GM18868 (cell line): Measurements from ENCODE around the gene HYAL3.

ENCODE experiments used
- ATAC-seq: cut with Tn5 transposase; IDR thresholded peaks from one replicate; pipeline ENCODE4 v1.9.1; 2021; ENCODE audit warnings: mild to moderate bottlenecking, moderate library complexity; ENCODE audit not compliant: unreplicated experiment

The HYAL3 gene, protein sequence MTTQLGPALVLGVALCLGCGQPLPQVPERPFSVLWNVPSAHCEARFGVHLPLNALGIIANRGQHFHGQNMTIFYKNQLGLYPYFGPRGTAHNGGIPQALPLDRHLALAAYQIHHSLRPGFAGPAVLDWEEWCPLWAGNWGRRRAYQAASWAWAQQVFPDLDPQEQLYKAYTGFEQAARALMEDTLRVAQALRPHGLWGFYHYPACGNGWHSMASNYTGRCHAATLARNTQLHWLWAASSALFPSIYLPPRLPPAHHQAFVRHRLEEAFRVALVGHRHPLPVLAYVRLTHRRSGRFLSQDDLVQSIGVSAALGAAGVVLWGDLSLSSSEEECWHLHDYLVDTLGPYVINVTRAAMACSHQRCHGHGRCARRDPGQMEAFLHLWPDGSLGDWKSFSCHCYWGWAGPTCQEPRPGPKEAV

DNA sequence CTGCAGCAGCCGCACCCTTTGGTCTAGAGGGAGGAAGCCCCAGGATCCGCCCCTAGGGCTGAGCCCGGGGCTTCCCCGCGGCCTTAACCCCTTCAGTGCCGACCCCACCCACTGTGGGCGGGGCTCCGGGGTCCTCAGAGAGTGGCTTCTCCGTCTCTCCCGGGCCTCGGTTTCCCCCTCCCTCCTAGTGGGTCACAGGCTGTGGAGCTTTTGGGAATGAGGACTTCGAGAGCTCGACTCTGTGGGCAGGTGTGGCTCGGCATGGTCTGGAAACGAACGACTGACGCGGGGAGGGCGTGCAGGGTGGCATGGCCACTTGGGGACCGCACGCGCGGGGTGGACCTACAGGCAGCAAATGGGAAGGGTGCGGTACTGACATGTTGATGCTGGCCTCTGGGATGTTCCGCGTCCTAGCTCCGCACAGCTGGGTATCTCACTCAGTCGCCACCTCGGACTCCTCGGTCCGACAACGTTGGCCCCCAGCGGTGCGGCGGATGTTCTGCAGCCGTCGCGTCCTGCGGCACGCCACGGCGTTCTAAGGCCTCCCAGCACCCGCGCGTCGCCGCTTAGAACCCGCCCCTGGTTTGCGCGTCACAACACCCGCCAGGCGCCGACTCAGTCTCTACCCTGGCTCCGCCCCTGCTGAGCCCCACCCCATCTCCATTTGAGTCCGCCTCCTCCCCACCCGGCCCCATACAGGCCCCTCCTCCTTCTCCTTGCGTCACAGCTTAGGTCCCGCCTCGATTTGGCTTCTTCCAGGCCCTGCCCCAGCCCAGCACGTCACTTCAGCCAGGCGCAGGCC lies at the start of gene HYAL3, which contains the start of gene NAA80:
Gene HYAL3, minus strand, starts transcription at position 570 of the 802 bp plus-strand sequence. CDS start 3,803 bp downstream, outside the sequence.
Gene NAA80, minus strand, starts transcription at position 570 of the 802 bp plus-strand sequence. CDS start 1,942 bp downstream, outside the sequence.
- ATAC-seq: peak; percentile 85

DNA sequence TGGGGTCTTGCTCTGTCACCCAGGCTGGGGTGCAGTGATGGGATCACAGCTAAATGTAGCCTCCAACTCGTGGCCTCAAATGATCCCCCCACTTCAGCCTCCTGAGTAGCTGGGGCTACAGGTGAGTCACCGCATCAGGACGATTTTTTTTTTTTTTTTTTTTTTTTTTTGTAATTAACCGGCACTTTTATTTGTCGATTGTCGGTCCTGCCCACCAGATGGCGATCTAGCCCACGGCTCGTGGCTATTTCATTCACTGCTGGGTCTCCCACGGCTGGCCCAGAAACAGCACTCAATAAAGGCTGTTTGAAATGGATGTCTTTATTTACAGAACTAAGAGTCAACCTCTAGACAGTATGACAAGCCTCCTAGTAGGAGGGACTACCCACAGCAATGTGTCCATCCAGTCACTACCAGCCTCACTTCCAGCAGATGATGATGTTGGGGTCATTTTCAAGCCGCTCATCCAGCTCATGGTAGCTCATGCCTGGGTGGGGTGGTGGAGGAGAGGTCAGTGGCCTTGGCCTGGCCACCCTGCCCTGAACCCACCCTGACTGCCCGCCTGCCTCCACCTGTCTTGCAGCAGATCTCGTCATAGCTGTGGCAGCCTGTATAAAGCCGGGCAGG lies 48.1 kb upstream of the HYAL3 start:
- ATAC-seq: no peak

DNA sequence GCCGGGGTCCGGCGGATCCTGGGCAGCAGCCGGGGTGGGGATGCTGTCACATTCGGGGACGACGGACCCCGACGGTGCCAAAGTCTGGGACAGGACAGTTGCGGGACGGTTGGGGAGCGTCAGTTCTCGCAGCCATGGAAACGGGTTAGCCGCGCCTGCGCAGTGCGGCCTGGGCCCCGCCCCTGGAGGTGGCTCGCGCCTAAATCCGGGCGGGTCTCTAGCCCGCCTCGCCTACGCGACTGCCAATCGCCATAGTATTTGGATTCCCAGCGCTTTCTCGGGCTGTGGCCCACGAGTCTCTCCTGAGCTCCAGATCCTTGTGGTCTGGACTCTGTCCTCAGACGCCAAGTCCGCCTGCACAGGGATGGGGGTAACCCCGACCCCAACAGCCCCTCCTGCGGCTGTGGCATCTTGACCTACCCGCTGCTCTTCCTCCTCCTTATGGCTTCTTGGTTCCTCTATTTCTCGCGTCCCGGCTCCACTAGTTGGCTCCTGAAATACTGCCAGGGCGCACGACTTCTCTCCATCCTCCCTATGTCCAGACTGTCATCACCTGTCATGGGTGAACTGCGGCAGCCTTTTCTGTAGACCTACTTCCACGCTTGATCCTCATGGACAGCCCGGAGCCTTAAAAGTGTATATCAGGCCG lies 46.5 kb upstream of the HYAL3 start, which contains the start of gene ZMYND10:
Gene ZMYND10, minus strand, starts transcription at position 147 of the 649 bp plus-strand sequence. CDS start 153 bp downstream, outside the sequence.
- ATAC-seq: no peak

DNA sequence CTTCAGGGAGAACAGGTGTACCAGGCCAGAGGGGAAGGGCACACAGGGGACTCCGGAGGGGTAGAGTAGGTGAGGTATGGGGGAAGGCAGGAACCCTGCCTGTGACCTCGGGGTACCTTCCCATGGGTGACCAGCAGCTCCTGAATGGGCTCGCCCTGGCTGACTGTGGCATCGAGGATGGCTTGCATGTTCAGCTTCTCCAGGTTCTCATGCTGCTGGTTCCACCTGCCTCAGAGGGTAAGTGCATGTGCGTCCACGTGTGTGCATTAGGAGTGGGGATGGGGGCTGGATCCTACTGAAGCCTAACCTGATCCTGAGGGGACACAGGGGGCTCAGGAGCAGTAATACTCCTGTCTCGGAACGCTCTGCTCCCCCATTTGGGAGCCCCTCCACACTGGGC lies 45.8 kb upstream of the HYAL3 start:
- no peak for ATAC-seq

DNA sequence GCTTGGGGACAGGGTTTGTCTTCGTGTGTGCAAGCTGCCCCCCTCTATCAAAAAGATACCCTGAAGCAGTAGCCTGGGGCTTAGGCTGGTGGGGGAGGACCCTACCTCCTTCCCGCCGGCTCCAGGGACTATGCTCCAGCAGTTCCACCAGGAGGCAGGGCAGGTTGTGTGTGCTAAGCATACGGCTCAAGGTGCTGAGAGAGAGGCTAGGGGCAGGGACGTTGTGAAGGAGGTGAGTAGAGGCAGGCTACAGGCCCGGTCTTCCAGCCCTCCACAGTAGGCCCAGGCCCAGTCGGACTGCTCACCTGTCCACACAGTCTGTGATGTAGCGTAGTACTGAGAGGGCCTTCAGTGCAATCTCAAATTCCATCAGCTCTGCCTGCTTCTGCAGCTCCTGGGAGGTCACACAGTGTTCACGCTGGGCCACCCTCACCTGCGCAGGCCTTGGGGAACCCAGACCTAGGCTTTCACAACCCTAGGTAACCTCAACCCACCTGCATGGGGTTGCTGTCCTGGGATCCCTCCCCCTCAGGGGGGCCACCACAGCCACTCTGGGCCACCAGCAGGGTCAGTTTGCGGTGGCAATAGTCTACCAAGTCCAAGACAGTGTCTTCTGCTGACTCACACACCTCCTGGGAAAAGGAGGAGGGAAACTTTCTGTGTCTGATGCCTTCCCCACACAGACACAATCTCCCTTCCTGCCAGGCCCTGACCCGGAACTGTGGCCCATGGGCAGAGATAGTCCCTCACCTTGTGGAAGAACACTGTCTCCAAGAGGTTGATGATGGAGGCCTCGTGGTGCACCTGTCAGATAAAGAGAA lies 43.8 kb upstream of the HYAL3 start:
- ATAC-seq: no peak

DNA sequence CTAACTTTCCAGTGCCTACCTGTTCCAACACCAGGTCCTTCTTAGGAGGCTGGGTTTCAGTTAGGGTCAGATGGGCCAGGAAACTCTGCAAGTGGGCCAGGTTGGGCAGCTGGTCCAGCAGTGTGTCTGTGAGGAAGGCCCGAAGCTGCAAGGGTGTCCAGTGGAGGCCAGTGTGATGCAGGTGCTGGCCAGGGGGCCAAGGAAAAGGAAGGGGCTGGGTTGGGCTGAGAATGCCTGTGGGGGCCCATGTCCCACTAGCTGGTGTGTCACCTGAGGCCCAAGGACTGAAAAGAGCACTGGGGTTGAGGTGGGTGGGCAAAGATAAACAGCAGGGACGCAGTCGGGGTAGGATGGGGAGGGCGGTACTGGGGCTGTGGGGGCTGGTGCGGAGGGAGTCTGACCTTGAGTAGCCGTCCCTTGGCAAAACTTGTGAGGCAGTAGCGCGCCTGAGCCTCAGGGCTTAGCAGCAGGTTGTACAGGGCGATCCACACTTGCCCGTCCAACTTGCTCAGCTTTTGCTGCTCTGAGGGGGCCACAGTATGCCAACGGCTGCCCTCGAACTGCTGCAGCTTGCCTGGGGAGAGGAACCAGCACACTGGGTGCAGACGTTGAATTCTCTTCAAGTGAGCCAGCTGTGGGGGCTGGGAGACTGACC lies 42.9 kb upstream of the HYAL3 start:
- ATAC-seq: no peak

DNA sequence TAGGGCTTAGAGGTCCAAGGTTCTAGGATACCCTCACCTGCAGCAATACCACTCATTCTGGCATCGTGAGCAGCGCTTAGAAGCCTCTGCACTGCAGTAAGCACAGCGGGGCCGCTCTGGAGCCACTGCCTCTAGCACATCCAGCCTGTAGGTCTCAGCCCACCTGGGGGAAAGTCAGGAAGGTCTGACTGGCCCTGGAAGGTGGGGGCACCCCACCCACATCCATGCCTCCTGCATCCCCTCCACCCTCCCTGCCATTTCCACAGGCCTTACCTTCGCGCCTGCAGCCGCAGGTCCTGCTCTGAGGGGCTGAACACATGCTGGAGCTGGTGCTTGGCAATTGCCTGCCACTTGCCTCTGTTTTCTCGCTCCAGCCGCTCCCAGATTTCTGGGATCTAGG lies 42.3 kb upstream of the HYAL3 start:
- ATAC-seq: no peak

DNA sequence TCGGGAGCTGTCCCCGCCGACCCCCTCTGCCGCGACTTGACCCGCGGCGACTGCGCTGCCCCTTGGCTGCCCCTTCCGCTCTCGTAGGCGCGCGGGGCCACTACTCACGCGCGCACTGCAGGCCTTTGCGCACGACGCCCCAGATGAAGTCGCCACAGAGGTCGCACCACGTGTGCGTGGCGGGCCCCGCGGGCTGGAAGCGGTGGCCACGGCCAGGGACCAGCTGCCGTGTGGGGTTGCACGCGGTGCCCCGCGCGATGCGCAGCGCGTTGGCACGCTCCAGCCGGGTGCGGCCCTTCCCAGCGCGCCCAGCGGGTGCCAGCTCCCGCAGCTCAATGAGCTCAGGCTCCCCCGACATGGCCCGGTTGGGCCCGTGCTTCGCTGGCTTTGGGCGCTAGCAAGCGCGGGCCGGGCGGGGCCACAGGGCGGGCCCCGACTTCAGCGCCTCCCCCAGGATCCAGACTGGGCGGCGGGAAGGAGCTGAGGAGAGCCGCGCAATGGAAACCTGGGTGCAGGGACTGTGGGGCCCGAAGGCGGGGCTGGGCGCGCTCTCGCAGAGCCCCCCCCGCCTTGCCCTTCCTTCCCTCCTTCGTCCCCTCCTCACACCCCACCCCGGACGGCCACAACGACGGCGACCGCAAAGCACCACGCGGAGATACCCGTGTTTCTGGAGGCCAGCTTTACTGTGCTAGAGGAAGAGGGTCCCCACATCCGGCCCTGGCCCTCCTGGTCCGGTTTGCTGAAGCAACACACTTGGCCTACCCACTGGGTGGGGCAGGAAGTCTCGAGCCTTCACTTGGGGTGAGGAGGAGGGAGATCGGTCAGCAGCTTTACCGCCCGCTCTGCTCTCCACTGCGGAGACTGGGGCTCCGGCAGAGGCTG lies 41.5 kb upstream of the HYAL3 start, which contains the start of gene RASSF1:
Gene RASSF1, minus strand, starts transcription at position 389 of the 882 bp plus-strand sequence. Its CDS starts 31 bp downstream, at position 358.
- ATAC-seq: peak; percentile 23

DNA sequence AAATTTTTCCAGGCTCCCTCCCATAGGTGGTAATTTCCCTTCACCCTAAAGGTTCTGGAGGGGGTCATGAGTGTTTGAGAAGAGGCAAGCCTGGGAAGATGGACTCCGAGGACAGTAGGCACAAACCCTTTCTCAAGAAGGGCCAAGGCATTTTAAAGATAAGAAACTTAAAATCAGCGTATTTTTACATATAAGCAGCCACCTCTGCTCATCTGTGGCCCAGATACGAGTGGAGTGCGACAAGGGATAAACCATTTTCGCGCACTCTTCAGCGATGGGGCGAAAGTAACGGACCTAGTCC lies 40.9 kb upstream of the HYAL3 start:
- no peak for ATAC-seq

DNA sequence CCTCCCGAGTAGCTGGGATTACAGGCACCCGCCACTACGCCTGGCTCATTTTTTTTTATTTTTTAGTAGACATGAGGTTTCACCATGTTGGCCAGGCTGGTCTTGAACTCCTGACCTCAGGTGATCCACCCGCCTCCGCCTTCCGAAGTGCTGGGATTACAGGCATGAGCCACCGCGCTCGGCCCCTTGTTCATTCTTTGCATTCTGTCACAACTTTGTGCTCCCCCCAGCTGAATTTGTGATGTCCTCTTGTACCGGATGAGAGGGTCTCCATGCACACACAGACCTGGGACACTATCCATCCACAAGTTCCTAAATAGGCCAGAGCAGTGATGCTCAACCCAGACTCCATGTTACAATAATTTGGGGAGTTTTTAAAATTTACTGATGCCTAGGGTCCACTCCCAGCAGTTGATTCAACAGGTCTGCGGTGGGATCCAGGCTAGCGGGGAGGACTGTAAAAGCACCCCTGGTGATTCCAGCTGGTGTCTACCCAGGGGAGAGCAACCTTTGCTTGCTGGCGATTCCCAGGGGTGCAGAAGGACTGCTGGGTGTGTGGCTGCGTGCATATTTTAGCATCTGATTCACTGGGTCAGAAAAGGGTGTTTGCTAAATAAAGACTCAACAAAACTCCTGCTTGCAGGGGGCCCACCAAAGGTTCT lies 40.4 kb upstream of the HYAL3 start:
- ATAC-seq: no peak

DNA sequence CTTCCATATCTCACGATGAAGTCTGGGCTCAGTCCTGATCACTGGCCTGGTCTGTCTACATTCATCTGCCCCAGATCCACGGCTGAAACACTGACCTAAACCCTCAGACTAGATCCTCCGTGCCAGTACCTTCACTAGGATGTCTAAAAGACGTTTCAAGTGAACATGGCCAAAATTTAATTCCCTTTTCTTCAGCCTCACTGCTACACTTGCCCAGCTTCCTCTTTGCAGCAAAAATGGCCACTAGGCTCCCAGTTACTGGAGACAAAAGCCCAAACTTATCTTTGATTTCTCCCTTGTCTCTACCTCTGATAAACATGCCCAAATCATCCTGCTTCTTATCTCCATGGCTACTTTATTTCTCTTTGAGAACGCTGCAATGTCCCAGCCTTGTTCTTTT lies 39.8 kb upstream of the HYAL3 start:
- ATAC-seq: no peak

DNA sequence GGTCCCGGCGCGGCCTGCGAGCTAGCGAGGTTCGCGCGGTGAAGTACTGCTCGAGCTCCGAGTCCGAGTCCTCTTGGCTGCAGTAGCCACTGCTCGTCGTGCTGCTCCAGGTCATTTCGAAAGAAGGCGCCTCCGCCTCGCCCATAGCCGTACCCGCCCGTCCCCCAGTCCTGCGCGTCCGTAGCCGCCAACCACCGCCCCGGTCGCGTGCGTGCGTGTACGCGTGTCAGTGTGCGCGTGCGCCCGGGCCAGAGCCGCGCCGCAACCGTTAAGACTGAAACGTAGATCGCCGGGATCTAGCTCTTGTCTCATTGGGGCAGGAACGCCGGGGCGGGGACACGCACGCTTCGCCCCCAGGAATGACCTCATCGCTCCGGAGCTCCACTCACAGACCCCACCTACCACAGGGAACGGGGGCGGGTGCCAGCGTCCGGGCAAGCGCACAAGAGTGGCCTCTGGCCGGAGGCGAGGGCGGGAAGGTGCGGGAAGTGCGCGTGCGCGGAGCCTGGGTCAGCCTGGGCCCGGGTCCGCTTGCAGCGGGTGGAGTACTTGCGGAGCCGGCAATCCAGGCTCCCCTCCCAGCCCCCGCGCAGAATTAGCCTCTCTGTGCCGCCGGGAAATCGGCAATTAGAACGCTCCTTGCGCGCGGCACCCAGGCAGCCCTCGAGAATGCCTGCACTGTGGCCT lies 38.1 kb upstream of the HYAL3 start:
- ATAC-seq: peak; percentile 76

DNA sequence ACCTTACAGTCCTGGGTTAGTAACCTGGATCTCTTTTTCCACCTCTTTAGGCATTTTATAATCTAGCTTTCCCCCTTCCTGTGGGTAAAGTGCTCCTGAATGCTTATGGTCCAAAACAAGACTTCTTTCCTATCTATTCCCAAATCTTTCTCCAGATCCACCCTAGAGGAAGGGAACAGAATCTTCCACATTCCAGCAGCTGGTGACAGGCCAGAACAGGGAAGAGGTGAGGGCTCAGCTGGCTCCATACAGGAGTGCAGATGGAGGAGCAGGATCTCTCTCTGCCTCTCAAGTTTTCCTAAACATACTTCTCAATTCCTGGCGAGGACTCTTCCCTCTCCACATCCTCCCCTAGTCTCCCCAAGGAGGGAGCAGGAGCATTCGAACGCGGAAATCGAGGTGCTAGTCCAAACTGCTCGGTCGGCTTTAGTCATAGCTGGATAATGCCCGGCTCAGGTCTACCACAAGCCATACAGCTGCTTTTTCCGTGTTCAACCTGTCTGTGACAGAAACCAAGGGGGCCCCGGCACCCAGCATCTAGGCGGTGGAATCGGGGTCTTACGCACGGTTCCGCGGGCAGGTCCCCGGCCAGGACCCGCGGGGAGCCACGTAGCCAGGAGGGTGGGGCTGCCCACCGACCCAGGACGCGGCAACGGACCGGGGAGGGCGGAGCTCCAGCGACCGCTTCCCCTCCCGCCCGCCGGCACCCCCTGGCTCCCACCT lies 37.4 kb upstream of the HYAL3 start:
- ATAC-seq: peak; percentile 30

DNA sequence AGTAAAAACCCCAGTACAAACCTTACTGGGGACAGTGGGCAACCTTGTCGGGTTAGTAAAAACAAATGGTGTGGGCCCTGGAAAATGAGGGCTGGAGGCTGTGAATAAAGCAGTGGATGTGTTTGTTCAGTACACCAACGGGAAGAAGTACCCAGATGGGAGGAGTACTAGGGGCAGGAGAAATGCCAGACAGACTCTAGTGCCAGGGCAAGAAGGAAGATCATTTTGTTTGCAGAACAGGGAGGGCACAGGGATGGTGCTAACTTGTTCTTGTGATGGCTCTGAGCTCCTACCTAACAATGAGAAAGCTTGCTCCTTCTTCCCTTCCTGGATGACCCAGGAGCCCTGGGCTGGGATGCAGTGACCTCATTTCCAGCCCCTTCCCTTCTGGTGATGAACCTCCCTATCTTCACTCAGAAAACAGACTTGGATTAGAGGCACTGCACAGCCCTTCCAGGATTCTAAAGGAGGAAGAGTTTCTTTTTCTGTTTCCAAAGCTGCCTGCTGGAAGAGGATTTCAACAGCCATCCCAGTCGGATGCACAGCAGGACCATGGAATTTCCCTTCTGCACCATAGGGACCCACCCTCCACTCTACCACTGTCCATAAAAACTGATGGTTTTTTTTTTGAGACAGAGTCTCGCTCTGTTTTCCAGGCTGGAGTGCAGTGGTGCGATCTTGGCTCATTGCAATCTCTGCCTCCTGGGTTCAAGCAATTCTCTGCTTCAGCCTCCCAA lies 35.3 kb upstream of the HYAL3 start:
- no peak for ATAC-seq

DNA sequence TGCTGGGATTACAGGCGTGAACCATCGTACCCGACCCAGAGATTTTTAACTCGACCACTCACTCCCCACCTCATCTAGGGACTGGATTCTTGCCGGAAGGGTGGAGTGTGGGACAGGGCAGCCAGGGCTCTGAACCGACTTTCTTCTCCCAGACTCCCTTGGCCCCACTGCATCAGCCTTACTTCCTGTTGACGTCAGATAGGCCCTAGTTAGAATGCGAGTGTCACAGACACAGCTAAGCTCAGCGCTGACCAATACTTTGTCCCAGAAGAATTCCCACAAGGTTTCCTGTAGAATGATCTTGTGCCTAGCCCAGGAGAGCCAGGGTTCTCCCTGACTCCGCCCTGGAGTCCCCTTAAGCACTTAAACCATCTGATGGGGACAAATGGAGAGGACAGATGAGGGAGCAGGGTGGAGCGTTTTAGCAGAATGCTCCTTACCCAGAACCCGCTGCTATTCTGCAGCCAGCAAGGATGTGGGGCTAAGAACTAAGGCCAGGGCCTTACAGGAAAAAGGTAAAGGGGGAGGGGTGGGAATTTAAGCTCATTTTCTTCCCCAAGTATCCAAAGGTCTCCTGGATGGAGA lies 34.6 kb upstream of the HYAL3 start:
- ATAC-seq: no peak
